Hepatocyte (in vitro differentiated cells): ENCODE data around the gene KAT7.

Source experiments
- CTCF ChIP-seq: fragments of 200-600 bp; sonication (generic); IDR thresholded peaks from 2 replicates; pipeline ENCODE4 v1.5.1; 2016; ENCODE audit warnings: antibody characterized with exemption, mild to moderate bottlenecking; ENCODE audit not compliant: poor library complexity
- EZH2phosphoT487 ChIP-seq: fragments of 200-600 bp; sonication (generic); IDR thresholded peaks from one replicate; pipeline ENCODE4 v1.6.1; 2018; ENCODE audit warnings: antibody characterized with exemption, mild to moderate bottlenecking, low read depth, moderate library complexity; ENCODE audit not compliant: unreplicated experiment, severe bottlenecking

- TF ChIP-seq CTCF: no peak
- no peak for TF ChIP-seq EZH2phosphoT487
Measured at GRCh38 chr17:49870298-49870697, 81.8 kb downstream of the KAT7 start.
